SK-N-SH (cell line): ENCODE results near the gene PRDM10.

Experiments
- YY1 ChIP-seq: IDR thresholded peaks from 2 replicates; pipeline ENCODE4 v1.4.0; 2012; ENCODE audit warnings: low read depth, mild to moderate bottlenecking
- TF ChIP-seq, protein P1 (sequence below): fragments of 200-600 bp; sonication (generic); IDR thresholded peaks from 2 replicates; pipeline ENCODE4 v1.6.1; 2017; ENCODE audit warnings: antibody characterized with exemption, mild to moderate bottlenecking, moderate library complexity

DNA sequence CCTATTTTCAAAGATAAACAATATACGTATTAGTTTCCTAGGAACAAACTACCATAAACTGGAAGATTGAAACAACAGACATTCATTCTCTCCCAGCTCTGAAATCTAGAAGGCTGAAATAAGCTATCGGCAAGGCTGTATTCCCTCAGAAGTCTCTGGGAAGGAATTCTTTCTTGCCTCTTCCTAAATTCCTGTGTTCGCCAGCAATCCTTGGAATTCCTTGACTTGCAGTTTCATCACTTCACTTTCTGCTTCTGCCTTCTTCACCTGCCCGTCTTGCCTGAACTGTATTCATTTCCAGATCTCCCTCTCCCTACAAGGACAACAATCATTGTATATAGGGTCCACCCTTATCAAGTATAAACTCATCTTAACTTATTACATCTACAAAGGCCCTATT, 17.7 kb upstream of the PRDM10 start:
- TF ChIP-seq, protein P1, sequence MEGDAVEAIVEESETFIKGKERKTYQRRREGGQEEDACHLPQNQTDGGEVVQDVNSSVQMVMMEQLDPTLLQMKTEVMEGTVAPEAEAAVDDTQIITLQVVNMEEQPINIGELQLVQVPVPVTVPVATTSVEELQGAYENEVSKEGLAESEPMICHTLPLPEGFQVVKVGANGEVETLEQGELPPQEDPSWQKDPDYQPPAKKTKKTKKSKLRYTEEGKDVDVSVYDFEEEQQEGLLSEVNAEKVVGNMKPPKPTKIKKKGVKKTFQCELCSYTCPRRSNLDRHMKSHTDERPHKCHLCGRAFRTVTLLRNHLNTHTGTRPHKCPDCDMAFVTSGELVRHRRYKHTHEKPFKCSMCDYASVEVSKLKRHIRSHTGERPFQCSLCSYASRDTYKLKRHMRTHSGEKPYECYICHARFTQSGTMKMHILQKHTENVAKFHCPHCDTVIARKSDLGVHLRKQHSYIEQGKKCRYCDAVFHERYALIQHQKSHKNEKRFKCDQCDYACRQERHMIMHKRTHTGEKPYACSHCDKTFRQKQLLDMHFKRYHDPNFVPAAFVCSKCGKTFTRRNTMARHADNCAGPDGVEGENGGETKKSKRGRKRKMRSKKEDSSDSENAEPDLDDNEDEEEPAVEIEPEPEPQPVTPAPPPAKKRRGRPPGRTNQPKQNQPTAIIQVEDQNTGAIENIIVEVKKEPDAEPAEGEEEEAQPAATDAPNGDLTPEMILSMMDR, result no peak
- no peak for TF ChIP-seq YY1
